Measurements from ENCODE around the gene PIGN. TPM values are rescaled to one million over a fixed set of nuclear protein-coding genes. Genes with fewer than 3 reads are reported as not detected.

PIGN gene
- total RNA-seq, 1 experiment from 2014 or later = 30.9 TPM

DNA sequence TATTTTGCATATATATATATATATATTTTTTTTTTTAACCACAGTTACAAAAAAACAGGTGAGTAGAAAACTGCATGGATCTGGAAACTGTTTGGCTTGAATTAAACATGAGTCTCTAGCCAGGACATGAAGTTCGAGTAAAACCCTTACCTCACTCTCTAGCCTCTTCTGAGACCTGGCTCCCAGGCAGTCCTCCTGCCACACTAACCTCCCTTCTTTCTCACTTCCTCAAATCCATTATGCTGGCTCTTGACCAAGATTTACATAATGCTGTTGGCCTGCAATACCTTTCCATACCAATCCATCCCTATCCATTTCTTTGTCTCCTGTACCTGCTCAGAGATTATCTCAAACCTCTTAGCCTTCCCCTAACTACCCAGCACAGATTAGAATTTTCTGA, 34.0 kb downstream of the PIGN start:
- no peak overlapping the region for H3K23ac ChIP-seq (ENCODE audit: insufficient read length, low read depth, low read length)
- H3K4me2 ChIP-seq (ENCODE audit: insufficient read depth, insufficient read length, low read length) = no peak overlapping the region
- no peak overlapping the region for H4K5ac ChIP-seq (ENCODE audit: insufficient read length, low read depth, low read length)
- no peak overlapping the region for H4K8ac ChIP-seq (replicated peaks; ENCODE audit: insufficient read length, low read depth, low read length)
- H3K27me3 ChIP-seq (ENCODE audit: insufficient read depth, low read length) = no peaks in the 10 kb centered on the region
- H3K18ac ChIP-seq (ENCODE audit: insufficient read length, low read depth, low read length) = no peak overlapping the region
- H3K79me2 ChIP-seq (ENCODE audit: insufficient read depth, low read length) = no peaks in the 10 kb centered on the region
- no peak for TF ChIP-seq CTCF (conservative IDR thresholded peaks at IDR 0.05)
- H2BK15ac ChIP-seq (ENCODE audit: low read depth, low read length) = no peak overlapping the region
- Mint-ChIP-seq H3K27me3 (ENCODE audit: low read depth) (no peaks in the 10 kb centered on the region), H3K4me3 (no peak overlapping the region), H3K4me1 (peaks cover 5 to 6% of the 10 kb centered on the region in 2 experiments), H3K27ac (peak overlapping the region in 1 of 3 experiments; percentile 3; a peak in 1 of 7 replicates), H3K36me3 (ENCODE audit: insufficient read depth in 1 of 3, low read depth in 3 of 3) (peaks cover 0 to 11% (median 0%) of the 10 kb centered on the region in 3 experiments; a peak in 2 of 7 replicates), H3K9me3 (no peaks in the 10 kb centered on the region)
- H3K9ac ChIP-seq (ENCODE audit: extremely low read depth, insufficient read length, low read length) = no peak overlapping the region
- no peaks in the 10 kb centered on the region for H4K20me1 ChIP-seq (ENCODE audit: control insufficient read depth, insufficient read depth, insufficient read length)
- no peaks in the 10 kb centered on the region for H3K9me3 ChIP-seq (ENCODE audit: control insufficient read depth, low read depth, low read length)
- no peak overlapping the region for H3T11ph ChIP-seq (ENCODE audit: low read length)
- no peak overlapping the region for H4K91ac ChIP-seq (ENCODE audit: insufficient read length, low read depth, low read length)
- H2AFZ ChIP-seq (ENCODE audit: low read length) = no peak overlapping the region
- no peak overlapping the region for H3K56ac ChIP-seq (ENCODE audit: insufficient read length, low read depth, low read length)
- no peak overlapping the region for H2BK5ac ChIP-seq (ENCODE audit: insufficient read length, low read length)
- no peak for DNase-seq
- no peak overlapping the region for H2BK20ac ChIP-seq (ENCODE audit: low read depth, low read length, poor library complexity, severe bottlenecking)
- no peaks in the 10 kb centered on the region for H3K79me1 ChIP-seq (ENCODE audit: insufficient read depth, low read depth, low read length, poor library complexity, severe bottlenecking)
- WGBS (ENCODE audit: extremely low coverage, insufficient read length, low lambda C conversion rate) = no CpG with 5 or more reads among the region's 1 CpG
- no peak overlapping the region for H3K27ac ChIP-seq (ENCODE audit: insufficient read length, low read depth, low read length)
- no peak overlapping the region for H2AK5ac ChIP-seq (ENCODE audit: insufficient read length, low read length)
- H3K4me1 ChIP-seq (ENCODE audit: insufficient read depth, low read length) = peaks cover 2% of the 10 kb centered on the region; the same call in 1 of the 2 replicates
- no peak overlapping the region for H3K4ac ChIP-seq (ENCODE audit: low read depth, low read length)
- no peak overlapping the region for H3K14ac ChIP-seq (ENCODE audit: insufficient read depth, low read length)
- H3K23me2 ChIP-seq (ENCODE audit: insufficient read length, low read depth, low read length, poor library complexity, severe bottlenecking) = no peaks in the 10 kb centered on the region
- H2BK12ac ChIP-seq (ENCODE audit: insufficient read length, low read depth, low read length) = no peak overlapping the region
- no peak overlapping the region for H2BK120ac ChIP-seq (ENCODE audit: low read depth, low read length, poor library complexity, severe bottlenecking)

Data from H9 (cell line).